HL-60 (cell line): ENCODE data around the gene SDK1.

ENCODE experiments used
- CTCF ChIP-seq: IDR thresholded peaks from one replicate; pipeline ENCODE4 v1.5.1; 2011; ENCODE audit warnings: low read length, control low read depth, inconsistent platforms; ENCODE audit not compliant: insufficient read depth
- POLR2AphosphoS5 ChIP-seq: IDR thresholded peaks from 2 replicates; pipeline ENCODE4 v1.6.1; 2012; ENCODE audit warnings: low read depth
- REST ChIP-seq: IDR thresholded peaks from 2 replicates; pipeline ENCODE4 v1.6.1; 2012; ENCODE audit warnings: low read depth; ENCODE audit not compliant: insufficient replicate concordance

- no peak for TF ChIP-seq CTCF
- TF ChIP-seq POLR2AphosphoS5 = no peak
- TF ChIP-seq REST = no peak
Observed at GRCh38 chr7:3859431-3859830, 558.4 kb downstream of the SDK1 start.
